WTC11 (cell line): ENCODE data around the gene BCL2A1. TPM values are rescaled to one million over a fixed set of nuclear protein-coding genes. Genes with fewer than 3 reads are reported as not detected.
"Not testable (repeated sequence)": the region's sequence is repeated elsewhere in the genome, so short reads cannot be mapped to it uniquely, and the experiment has no call there.

Source experiments
- ATAC-seq: fragments of 200-7000 bp; cut with Tn5 transposase; 2 replicates; pipeline ENCODE4 v1.10.0; 2021; ENCODE audit warnings: mild to moderate bottlenecking, moderate library complexity
- CTCF ChIA-PET: fragments of 300-600 bp; sonication (Branson Sonifier 250); formaldehyde crosslinking; loops from one replicate; lab custom pipeline; 2021; ENCODE audit warnings: antibody characterized with exemption; lab: Charles Lee
- POLR2A ChIA-PET: fragments of 350-600 bp; sonication (Branson Sonifier 250); formaldehyde crosslinking; loops from one replicate; lab custom pipeline; 2021; ENCODE audit warnings: antibody characterized with exemption; lab: Charles Lee
- DNase-seq: peaks from one replicate; pipeline ENCODE4 v3.0.0; 2021; ENCODE audit warnings: low spot score
- H3K27ac Mint-ChIP-seq: 2 replicates; pipeline ENCODE4 v1.8.0; 2021; ENCODE audit warnings: mixed read lengths
- H3K27me3 Mint-ChIP-seq: 2 replicates; pipeline ENCODE4 v1.8.0; 2021; ENCODE audit warnings: low read depth, mild to moderate bottlenecking, moderate library complexity, mixed read lengths
- H3K36me3 Mint-ChIP-seq: 2 replicates; pipeline ENCODE4 v1.8.0; 2021; ENCODE audit warnings: mixed read lengths
- H3K4me1 Mint-ChIP-seq: 2 replicates; pipeline ENCODE4 v1.8.0; 2022; ENCODE audit warnings: mixed read lengths
- H3K4me3 Mint-ChIP-seq: 2 replicates; pipeline ENCODE4 v1.8.0; 2021; ENCODE audit warnings: mild to moderate bottlenecking, moderate library complexity, mixed read lengths
- H3K9me3 Mint-ChIP-seq: 2 replicates; pipeline ENCODE4 v1.8.0; 2021; ENCODE audit warnings: mixed read lengths
- CREB1 ChIP-seq: sonication (generic); formaldehyde crosslinking; IDR thresholded peaks from 2 replicates; pipeline ENCODE4 v1.8.0; 2023; ENCODE audit warnings: mild to moderate bottlenecking, missing genetic modification reagents
- GRHL2 ChIP-seq: fragments of 250-450 bp; sonication (Bioruptor Pico); IDR thresholded peaks from 2 replicates; pipeline ENCODE4 v1.8.0; 2022; ENCODE audit warnings: mild to moderate bottlenecking, moderate library complexity; ENCODE audit not compliant: insufficient replicate concordance, severe bottlenecking
- GTF2I ChIP-seq: fragments of 250-450 bp; sonication (Bioruptor Pico); conservative IDR thresholded peaks from 2 replicates; pipeline ENCODE4 v1.4.0; 2021; ENCODE audit warnings: mild to moderate bottlenecking
- KAT7 ChIP-seq: sonication (generic); formaldehyde crosslinking; IDR thresholded peaks from 2 replicates; pipeline ENCODE4 v1.8.1; 2023; ENCODE audit warnings: missing genetic modification reagents, mild to moderate bottlenecking, borderline replicate concordance
- MYBL2 ChIP-seq: sonication (generic); formaldehyde crosslinking; IDR thresholded peaks from 2 replicates; pipeline ENCODE4 v1.8.1; 2023; ENCODE audit warnings: mild to moderate bottlenecking, moderate library complexity, missing genetic modification reagents
- NR1H2 ChIP-seq: sonication (generic); formaldehyde crosslinking; IDR thresholded peaks from 2 replicates; pipeline ENCODE4 v1.9.0; 2021; ENCODE audit warnings: mild to moderate bottlenecking, moderate library complexity, missing genetic modification reagents
- NR3C1 ChIP-seq: sonication (generic); formaldehyde crosslinking; conservative IDR thresholded peaks from 2 replicates; pipeline ENCODE4 v1.8.1; 2023; ENCODE audit warnings: low read depth, mild to moderate bottlenecking, missing genetic modification reagents
- PRRX2 ChIP-seq: fragments of 250-450 bp; sonication (Bioruptor Pico); IDR thresholded peaks from 2 replicates; pipeline ENCODE4 v1.8.0; 2021; ENCODE audit warnings: mild to moderate bottlenecking
- TCF7 ChIP-seq: sonication (generic); formaldehyde crosslinking; IDR thresholded peaks from 2 replicates; pipeline ENCODE4 v1.8.0; 2022; ENCODE audit warnings: mild to moderate bottlenecking, low read depth, missing genetic modification reagents, moderate library complexity
- ZNF671 ChIP-seq: fragments of 250-450 bp; sonication (Bioruptor Pico); IDR thresholded peaks from 2 replicates; pipeline ENCODE4 v1.8.0; 2021; ENCODE audit warnings: mild to moderate bottlenecking
- total RNA-seq: library from RNA; stranded (reverse); gene quantifications from 3 replicates; pipeline ENCODE4 v1.2.3, GENCODE V29; 2021
- TF ChIP-seq, protein P1 (sequence below): sonication (generic); formaldehyde crosslinking; IDR thresholded peaks from 2 replicates; pipeline ENCODE4 v1.8.1; 2023; ENCODE audit warnings: mild to moderate bottlenecking, missing genetic modification reagents, moderate library complexity
- TF ChIP-seq, protein P2 (sequence below): fragments of 250-450 bp; sonication (Bioruptor Pico); IDR thresholded peaks from 2 replicates; pipeline ENCODE4 v1.9.0; 2021; ENCODE audit warnings: mild to moderate bottlenecking
- TF ChIP-seq, protein P3 (sequence below): sonication (generic); formaldehyde crosslinking; IDR thresholded peaks from 2 replicates; pipeline ENCODE4 v1.8.0; 2022; ENCODE audit warnings: mild to moderate bottlenecking, missing genetic modification reagents
- TF ChIP-seq, protein P4 (sequence below): fragments of 250-450 bp; sonication (Bioruptor Pico); IDR thresholded peaks from 2 replicates; pipeline ENCODE4 v2.1.2; 2022; ENCODE audit warnings: mild to moderate bottlenecking, moderate library complexity

The BCL2A1 gene
- total RNA-seq, 1 experiment from 2014 or later = 0.28 TPM

DNA sequence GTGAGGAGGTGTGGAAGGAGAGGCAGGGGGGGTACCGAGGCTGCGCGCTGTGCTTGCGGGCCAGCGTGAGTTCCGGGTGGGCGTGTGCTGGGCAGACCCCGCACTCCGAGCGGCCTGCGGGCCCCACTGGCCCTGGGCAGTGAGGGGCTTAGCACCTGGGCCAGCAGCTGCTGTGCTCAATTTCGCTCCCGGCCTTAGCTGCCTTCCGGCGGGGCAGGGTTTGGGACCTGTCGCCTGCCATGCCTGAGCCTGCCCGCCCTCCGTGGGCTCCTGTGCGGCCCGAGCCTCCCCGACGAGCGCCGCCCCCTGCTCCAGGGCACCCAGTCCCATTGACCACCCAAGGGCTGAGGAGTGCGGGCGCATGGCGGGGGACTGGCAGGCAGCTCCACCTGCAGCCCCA is 45.5 kb upstream of the BCL2A1 start:
- H3K4me3 Mint-ChIP-seq, H3K36me3 Mint-ChIP-seq, POLR2A ChIA-PET, CTCF ChIA-PET, DNase-seq, H3K27ac Mint-ChIP-seq, H3K4me1 Mint-ChIP-seq, ATAC-seq, H3K27me3 Mint-ChIP-seq: not testable (repeated sequence)
- peaks cover 26% of the 10 kb centered on the region for H3K9me3 Mint-ChIP-seq

DNA sequence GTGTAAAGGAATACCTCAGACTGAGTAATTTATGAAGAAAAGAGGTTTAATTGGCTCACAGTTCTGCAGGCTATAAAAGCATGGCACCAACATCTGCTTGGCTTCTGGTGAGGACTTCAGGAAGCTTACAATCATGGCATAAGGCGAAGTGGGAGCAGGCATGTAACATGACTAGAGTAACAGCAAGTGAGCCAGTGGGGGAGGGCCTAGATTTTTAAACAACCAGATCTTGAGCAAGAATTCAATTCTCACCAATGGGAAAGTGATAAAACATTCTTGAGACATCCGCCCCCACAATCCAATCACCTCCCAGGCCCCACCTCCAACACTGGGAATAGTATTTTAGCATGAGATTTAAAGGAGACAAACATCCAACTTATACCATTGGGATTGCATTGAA is 44.2 kb upstream of the BCL2A1 start:
- Mint-ChIP-seq H3K36me3 (peaks cover 2% of the 10 kb centered on the region), H3K4me1 (no peaks in the 10 kb centered on the region), H3K9me3 (peaks cover 23% of the 10 kb centered on the region), H3K4me3 (no peak overlapping the region), H3K27ac (no peak overlapping the region), H3K27me3 (no peaks in the 10 kb centered on the region)
- no peak for DNase-seq
- CTCF ChIA-PET = no interaction called here
- TF ChIP-seq MYBL2 = no peak
- no peak for ATAC-seq
- POLR2A ChIA-PET = no interaction called here

DNA sequence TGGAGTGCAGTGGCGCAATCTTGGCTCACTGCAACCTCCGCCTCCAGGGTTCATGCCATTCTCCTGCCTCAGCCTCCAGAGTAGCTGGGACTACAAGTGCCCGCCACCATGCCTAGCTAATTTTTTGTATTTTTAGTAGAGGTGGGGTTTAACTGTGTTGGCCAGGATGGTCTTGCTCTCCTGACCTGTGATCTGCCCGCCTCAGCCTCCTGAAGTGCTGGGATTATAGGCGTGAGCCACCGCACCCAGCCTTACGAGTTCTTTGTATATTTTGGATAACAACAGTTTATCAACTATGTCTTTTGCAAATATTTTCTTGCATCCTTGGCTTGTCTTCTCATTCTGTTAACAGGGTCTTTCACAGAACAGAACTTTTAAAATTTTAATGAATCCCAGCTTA is 43.2 kb upstream of the BCL2A1 start:
- H3K27me3 Mint-ChIP-seq, H3K4me1 Mint-ChIP-seq, CTCF ChIA-PET, H3K4me3 Mint-ChIP-seq, DNase-seq, H3K27ac Mint-ChIP-seq, POLR2A ChIA-PET, ATAC-seq, H3K36me3 Mint-ChIP-seq: not testable (repeated sequence)
- peaks cover 23% of the 10 kb centered on the region for H3K9me3 Mint-ChIP-seq

DNA sequence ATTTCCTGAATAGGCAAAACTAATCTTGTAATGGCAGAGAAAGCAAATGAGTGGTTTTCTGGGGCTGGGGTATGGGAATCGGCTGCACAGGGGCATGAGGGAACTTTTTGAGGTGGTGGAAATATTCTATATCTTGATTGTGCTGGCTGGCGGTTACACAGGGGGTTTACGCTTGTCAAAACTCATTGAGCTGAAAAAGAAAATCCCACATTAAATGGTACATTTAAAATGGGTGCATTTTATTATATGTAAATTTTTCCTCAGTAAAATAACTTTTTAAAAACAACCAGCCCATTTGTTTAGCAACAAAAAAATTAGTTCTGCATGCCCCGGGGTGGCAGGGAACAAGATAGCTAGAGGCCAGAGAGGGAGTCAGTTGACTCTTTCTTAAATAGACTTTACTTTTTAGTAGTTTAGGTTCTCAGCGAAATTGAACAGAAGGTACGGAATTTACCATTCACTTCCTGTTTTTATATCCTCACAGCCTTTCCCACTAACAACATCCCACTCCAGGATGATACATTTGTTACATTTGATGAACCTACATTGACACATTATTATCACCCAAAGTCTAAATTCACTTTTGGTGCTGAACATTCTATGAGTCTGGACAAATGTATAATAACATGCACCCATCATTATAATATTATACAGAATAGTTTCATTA is 41.2 kb upstream of the BCL2A1 start:
- no peak for DNase-seq
- no peak overlapping the region for H3K4me3 Mint-ChIP-seq
- no peak for ATAC-seq
- peaks cover 17% of the 10 kb centered on the region for H3K9me3 Mint-ChIP-seq
- peaks cover 6% of the 10 kb centered on the region for H3K4me1 Mint-ChIP-seq
- ChIA-PET CTCF (no interaction called here), POLR2A (no interaction called here)
- H3K27ac Mint-ChIP-seq = no peak overlapping the region
- peaks cover 2% of the 10 kb centered on the region for H3K36me3 Mint-ChIP-seq
- H3K27me3 Mint-ChIP-seq = no peaks in the 10 kb centered on the region
- TF ChIP-seq KAT7 (CRISPR knock-in tag) = no peak
- no peak for TF ChIP-seq CREB1 (CRISPR knock-in tag)
- TF ChIP-seq ZNF671 (CRISPR knock-in tag) = no peak
- TF ChIP-seq GRHL2 (CRISPR knock-in tag) = no peak
- TF ChIP-seq, protein P1, sequence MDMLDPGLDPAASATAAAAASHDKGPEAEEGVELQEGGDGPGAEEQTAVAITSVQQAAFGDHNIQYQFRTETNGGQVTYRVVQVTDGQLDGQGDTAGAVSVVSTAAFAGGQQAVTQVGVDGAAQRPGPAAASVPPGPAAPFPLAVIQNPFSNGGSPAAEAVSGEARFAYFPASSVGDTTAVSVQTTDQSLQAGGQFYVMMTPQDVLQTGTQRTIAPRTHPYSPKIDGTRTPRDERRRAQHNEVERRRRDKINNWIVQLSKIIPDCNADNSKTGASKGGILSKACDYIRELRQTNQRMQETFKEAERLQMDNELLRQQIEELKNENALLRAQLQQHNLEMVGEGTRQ = no peak
- TF ChIP-seq PRRX2 (CRISPR knock-in tag) = no peak
- no peak for TF ChIP-seq GTF2I
- TF ChIP-seq, protein P2, sequence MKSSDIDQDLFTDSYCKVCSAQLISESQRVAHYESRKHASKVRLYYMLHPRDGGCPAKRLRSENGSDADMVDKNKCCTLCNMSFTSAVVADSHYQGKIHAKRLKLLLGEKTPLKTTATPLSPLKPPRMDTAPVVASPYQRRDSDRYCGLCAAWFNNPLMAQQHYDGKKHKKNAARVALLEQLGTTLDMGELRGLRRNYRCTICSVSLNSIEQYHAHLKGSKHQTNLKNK (CRISPR knock-in tag) = no peak
- TF ChIP-seq NR1H2 (CRISPR knock-in tag) = no peak
- TF ChIP-seq, protein P3, sequence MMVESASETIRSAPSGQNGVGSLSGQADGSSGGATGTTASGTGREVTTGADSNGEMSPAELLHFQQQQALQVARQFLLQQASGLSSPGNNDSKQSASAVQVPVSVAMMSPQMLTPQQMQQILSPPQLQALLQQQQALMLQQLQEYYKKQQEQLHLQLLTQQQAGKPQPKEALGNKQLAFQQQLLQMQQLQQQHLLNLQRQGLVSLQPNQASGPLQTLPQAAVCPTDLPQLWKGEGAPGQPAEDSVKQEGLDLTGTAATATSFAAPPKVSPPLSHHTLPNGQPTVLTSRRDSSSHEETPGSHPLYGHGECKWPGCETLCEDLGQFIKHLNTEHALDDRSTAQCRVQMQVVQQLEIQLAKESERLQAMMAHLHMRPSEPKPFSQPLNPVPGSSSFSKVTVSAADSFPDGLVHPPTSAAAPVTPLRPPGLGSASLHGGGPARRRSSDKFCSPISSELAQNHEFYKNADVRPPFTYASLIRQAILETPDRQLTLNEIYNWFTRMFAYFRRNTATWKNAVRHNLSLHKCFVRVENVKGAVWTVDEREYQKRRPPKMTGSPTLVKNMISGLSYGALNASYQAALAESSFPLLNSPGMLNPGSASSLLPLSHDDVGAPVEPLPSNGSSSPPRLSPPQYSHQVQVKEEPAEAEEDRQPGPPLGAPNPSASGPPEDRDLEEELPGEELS (CRISPR knock-in tag) = no peak
- TF ChIP-seq, all 79 proteins: peak for 0

DNA sequence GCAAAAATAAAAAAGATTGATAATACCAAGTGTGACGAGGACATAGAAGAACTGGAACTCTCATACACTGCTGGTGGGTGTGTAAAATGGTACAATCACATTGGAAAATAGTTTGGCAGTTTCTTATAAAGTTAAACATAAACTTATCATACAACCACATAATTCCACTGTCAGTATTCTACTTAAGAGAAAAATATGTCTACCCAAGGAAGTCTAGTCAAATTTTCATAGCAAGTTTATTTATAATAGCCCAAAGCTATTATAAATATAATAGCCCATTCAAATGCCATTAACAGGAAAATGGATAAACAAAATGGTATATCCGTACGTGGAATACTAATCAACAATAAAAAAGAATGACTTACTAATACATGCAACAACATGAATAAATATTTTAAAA is 40.6 kb upstream of the BCL2A1 start:
- H3K9me3 Mint-ChIP-seq = peaks cover 14% of the 10 kb centered on the region
- TF ChIP-seq TCF7 = no peak
- TF ChIP-seq NR3C1 (CRISPR knock-in tag) = no peak
- TF ChIP-seq, protein P4, sequence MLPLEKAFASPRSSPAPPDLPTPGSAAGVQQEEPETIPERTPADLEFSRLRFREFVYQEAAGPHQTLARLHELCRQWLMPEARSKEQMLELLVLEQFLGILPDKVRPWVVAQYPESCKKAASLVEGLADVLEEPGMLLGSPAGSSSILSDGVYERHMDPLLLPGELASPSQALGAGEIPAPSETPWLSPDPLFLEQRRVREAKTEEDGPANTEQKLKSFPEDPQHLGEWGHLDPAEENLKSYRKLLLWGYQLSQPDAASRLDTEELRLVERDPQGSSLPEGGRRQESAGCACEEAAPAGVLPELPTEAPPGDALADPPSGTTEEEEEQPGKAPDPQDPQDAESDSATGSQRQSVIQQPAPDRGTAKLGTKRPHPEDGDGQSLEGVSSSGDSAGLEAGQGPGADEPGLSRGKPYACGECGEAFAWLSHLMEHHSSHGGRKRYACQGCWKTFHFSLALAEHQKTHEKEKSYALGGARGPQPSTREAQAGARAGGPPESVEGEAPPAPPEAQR (CRISPR knock-in tag) = no peak
- DNase-seq (no peak), ATAC-seq (no peak)
- H3K4me1 Mint-ChIP-seq = peaks cover 12% of the 10 kb centered on the region
- H3K27ac Mint-ChIP-seq = no peak overlapping the region
- CTCF ChIA-PET = no interaction called here
- POLR2A ChIA-PET = no interaction called here
- H3K4me3 Mint-ChIP-seq = no peak overlapping the region
- H3K27me3 Mint-ChIP-seq = no peaks in the 10 kb centered on the region
- H3K36me3 Mint-ChIP-seq = no peaks in the 10 kb centered on the region; the same call in 1 of the 2 replicates

DNA sequence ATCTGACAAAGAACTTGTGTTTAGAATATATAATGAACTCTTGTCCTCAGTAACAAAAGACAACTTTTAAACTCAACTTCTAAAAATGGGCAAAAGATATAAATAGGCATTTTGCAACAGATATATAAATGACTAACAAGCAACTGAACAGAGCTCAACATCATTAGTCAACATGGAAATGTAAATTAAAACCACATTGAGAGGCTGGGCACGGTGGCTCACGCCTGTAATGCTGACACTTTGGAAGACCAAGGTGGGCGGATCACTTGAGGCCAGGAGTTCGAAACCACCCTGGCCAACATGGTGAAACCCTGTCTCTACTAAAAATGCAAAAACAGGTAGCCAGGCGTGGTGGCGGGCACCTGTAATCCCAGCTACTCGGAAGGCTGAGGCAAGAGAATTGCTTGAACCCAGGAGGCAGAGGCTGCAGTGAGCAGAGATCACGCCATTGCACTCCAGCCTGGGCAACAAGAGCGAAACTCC is 40.1 kb upstream of the BCL2A1 start:
- H3K27me3 Mint-ChIP-seq, H3K27ac Mint-ChIP-seq, H3K36me3 Mint-ChIP-seq, DNase-seq, ATAC-seq, H3K4me3 Mint-ChIP-seq, CTCF ChIA-PET, POLR2A ChIA-PET: not testable (repeated sequence)
- Mint-ChIP-seq H3K9me3 (peaks cover 14% of the 10 kb centered on the region), H3K4me1 (peaks cover 16% of the 10 kb centered on the region)
